ENCODE data around the gene ELAVL3.

- TF ChIP-seq CTCF (IDR thresholded peaks at IDR 0.05) (no peak), POLR2A (IDR thresholded peaks at IDR 0.05) (no peak), POLR2AphosphoS5 (IDR thresholded peaks at IDR 0.05) (no peak)
Observed at GRCh38 chr19:11434703-11435056, 46.2 kb downstream of the ELAVL3 start.
